Measurements from ENCODE around the gene DTX4. TPM values are rescaled to one million over a fixed set of nuclear protein-coding genes. Genes with fewer than 3 reads are reported as not detected.
"Not testable (repeated sequence)": the region's sequence is repeated elsewhere in the genome, so short reads cannot be mapped to it uniquely, and the experiment has no call there.

DTX4 gene
- total RNA-seq = 8.7 and 61.5 TPM in 2 replicates

- DNase-seq (ENCODE audit: low read depth in 2 of 2) = peak; percentile 91 to 93
Measured at GRCh38 chr11:59171508-59172322, at the start of gene DTX4. DTX4 (plus strand) TSS chr11:59172132; CDS start chr11:59172596, 464 bp downstream.

- peak; percentile 81 to 83 for DNase-seq (ENCODE audit: low read depth in 2 of 2)
Measured at GRCh38 chr11:59135648-59136461, 36.1 kb upstream of the DTX4 start.

- not testable (repeated sequence) for DNase-seq (ENCODE audit: low read depth in 2 of 2)
Measured at GRCh38 chr11:59136551-59136950, 35.4 kb upstream of the DTX4 start.

GRCh38 chr11:59137190-59137589, 34.7 kb upstream of the DTX4 start:
- no peak for DNase-seq (ENCODE audit: low read depth in 2 of 2)

- peak; percentile 24 to 75 for DNase-seq (ENCODE audit: low read depth in 2 of 2)
Measured at GRCh38 chr11:59138643-59139042, 33.3 kb upstream of the DTX4 start.

GRCh38 chr11:59141191-59141590, 30.7 kb upstream of the DTX4 start:
- no peak for DNase-seq (ENCODE audit: low read depth in 2 of 2)

GRCh38 chr11:59141673-59142460, 30.1 kb upstream of the DTX4 start:
- peak in 1 of 2 donors; percentile 7 for DNase-seq (ENCODE audit: low read depth in 2 of 2)

- DNase-seq (ENCODE audit: low read depth in 2 of 2) = peak; percentile 93
Measured at GRCh38 chr11:59142530-59143507, 29.1 kb upstream of the DTX4 start, which contains the start of gene FAM111A. FAM111A (plus strand) TSS chr11:59142856; CDS start chr11:59148873, 6,017 bp downstream.

GRCh38 chr11:59144096-59144495, 27.8 kb upstream of the DTX4 start:
- peak; percentile 2 to 17 for DNase-seq (ENCODE audit: low read depth in 2 of 2)

- peak; percentile 81 to 87 for DNase-seq (ENCODE audit: low read depth in 2 of 2)
Measured at GRCh38 chr11:59144579-59145345, 27.2 kb upstream of the DTX4 start.

- peak in 1 of 2 donors; percentile 2 for DNase-seq (ENCODE audit: low read depth in 2 of 2)
Measured at GRCh38 chr11:59145534-59145933, 26.4 kb upstream of the DTX4 start.

GRCh38 chr11:59151761-59152160, 20.2 kb upstream of the DTX4 start:
- no peak for DNase-seq (ENCODE audit: low read depth in 2 of 2)

GRCh38 chr11:59152312-59152951, 19.5 kb upstream of the DTX4 start:
- no peak for DNase-seq (ENCODE audit: low read depth in 2 of 2)

- no peak for DNase-seq (ENCODE audit: low read depth in 2 of 2)
Measured at GRCh38 chr11:59154610-59155009, 17.3 kb upstream of the DTX4 start.

- peak; percentile 10 to 32 for DNase-seq (ENCODE audit: low read depth in 2 of 2)
Measured at GRCh38 chr11:59157433-59157832, 14.5 kb upstream of the DTX4 start.

GRCh38 chr11:59158206-59159068, 13.5 kb upstream of the DTX4 start:
- DNase-seq (ENCODE audit: low read depth in 2 of 2) = peak; percentile 81 to 90

GRCh38 chr11:59164028-59164427, 7.9 kb upstream of the DTX4 start:
- DNase-seq (ENCODE audit: low read depth in 2 of 2) = no peak

All from lung microvascular endothelial cell (primary cell).